Activated CD8-positive, alpha-beta memory T cell treated with anti-CD3 and anti-CD28 coated beads, Interleukin-2, amount 50 U/mL, for 24 hours (primary cell): Measurements from ENCODE around the gene FOXN3.

ENCODE experiments used
- DNase-seq: peaks from one replicate; pipeline ENCODE4 v3.0.0-alpha.2; 2020; ENCODE audit errors: extremely low read depth

Gene FOXN3

GRCh38 chr14:89430391-89431236 is 13.6 kb upstream of the FOXN3 start:
- no peak for DNase-seq

- peak; percentile 44 for DNase-seq
Observed at GRCh38 chr14:89429199-89430181, 12.5 kb upstream of the FOXN3 start.

- DNase-seq: no peak
Observed at GRCh38 chr14:89428546-89429198, 11.6 kb upstream of the FOXN3 start.

- DNase-seq: no peak
Observed at GRCh38 chr14:89428173-89428523, 11.1 kb upstream of the FOXN3 start.

- DNase-seq: no peak
Observed at GRCh38 chr14:89427426-89428172, 10.6 kb upstream of the FOXN3 start.

- no peak for DNase-seq
Observed at GRCh38 chr14:89425931-89426330, 8.9 kb upstream of the FOXN3 start.

GRCh38 chr14:89424241-89424640 is 7.2 kb upstream of the FOXN3 start:
- DNase-seq: no peak

- DNase-seq: no peak
Observed at GRCh38 chr14:89422952-89423345, 5.9 kb upstream of the FOXN3 start.

GRCh38 chr14:89422181-89422951 is 5.3 kb upstream of the FOXN3 start:
- DNase-seq: peak; percentile 35

GRCh38 chr14:89420502-89420901 is 3.5 kb upstream of the FOXN3 start:
- no peak for DNase-seq

- no peak for DNase-seq
Observed at GRCh38 chr14:89419973-89420482, 3.0 kb upstream of the FOXN3 start.

- no peak for DNase-seq
Observed at GRCh38 chr14:89418976-89419375, 1.9 kb upstream of the FOXN3 start.

- DNase-seq: no peak
Observed at GRCh38 chr14:89418452-89418851, 1.4 kb upstream of the FOXN3 start.

- DNase-seq: peak; percentile 23
Observed at GRCh38 chr14:89417465-89418225, 612 bp upstream of the FOXN3 start.

GRCh38 chr14:89416002-89416995 is 734 bp downstream of the FOXN3 start:
- DNase-seq: peak; percentile 97

GRCh38 chr14:89415159-89415558 is 1.9 kb downstream of the FOXN3 start:
- DNase-seq: no peak

GRCh38 chr14:89411976-89412375 is 5.1 kb downstream of the FOXN3 start:
- no peak for DNase-seq

GRCh38 chr14:89409961-89410360 is 7.1 kb downstream of the FOXN3 start:
- DNase-seq: no peak
